Transverse colon (tissue), 4 donors: ENCODE data around the gene MSH6. TPM values are rescaled to one million over a fixed set of nuclear protein-coding genes. Genes with fewer than 3 reads are reported as not detected.

Experiments used
- DNase-seq: peaks from one replicate; pipeline ENCODE4 v3.0.0-alpha.2; 2019
- H3K27ac ChIP-seq, 4 donors: fragments of 200-600 bp; sonication (generic); 2 replicates each; pipeline ENCODE4 v1.5.1; 2016 to 2018; ENCODE audit warnings: inconsistent platforms in 4 of 4
- H3K27me3 ChIP-seq: fragments of 200-600 bp; sonication (generic); 2 replicates; pipeline ENCODE4 v1.5.1; 2017; ENCODE audit warnings: inconsistent platforms
- H3K36me3 ChIP-seq, 4 donors: fragments of 200-600 bp; sonication (generic); 2 replicates each; pipeline ENCODE4 v1.5.1; 2017 to 2019; ENCODE audit warnings: inconsistent platforms in 4 of 4
- H3K4me1 ChIP-seq, 4 donors: fragments of 200-600 bp; sonication (generic); 2 replicates each; pipeline ENCODE4 v1.5.1; 2017 to 2020; ENCODE audit warnings: inconsistent platforms in 4 of 4
- H3K4me3 ChIP-seq, 4 donors: fragments of 200-600 bp; sonication (generic); 1 replicate in 1 of 4; 2 replicates in 3 of 4; pipeline versions ENCODE4 v1.5.1 to v1.6.1; 2017 to 2019; ENCODE audit warnings: inconsistent platforms in 4 of 4
- H3K9me3 ChIP-seq, 2 donors: fragments of 200-600 bp; sonication (generic); 2 replicates each; pipeline ENCODE4 v1.5.1; 2017 to 2019; ENCODE audit warnings: inconsistent platforms in 2 of 2
- EP300 ChIP-seq: sonication (generic); formaldehyde crosslinking; IDR thresholded peaks from one replicate; pipeline ENCODE4 v1.6.1; 2017; ENCODE audit warnings: antibody characterized with exemption, low read depth
- POLR2A ChIP-seq: fragments of 450-650 bp; IDR thresholded peaks from one replicate; pipeline ENCODE4 v1.6.1; 2016; ENCODE audit warnings: antibody characterized with exemption, mild to moderate bottlenecking, moderate library complexity
- POLR2AphosphoS5 ChIP-seq, 3 donors: sonication (generic); formaldehyde crosslinking; IDR thresholded peaks; one replicate each; pipeline ENCODE4 v1.6.1; 2016; ENCODE audit warnings: antibody characterized with exemption in 3 of 3
- WGBS, 2 donors: methylation state at CpG; one replicate each; pipeline ENCODE4 v1.1.5; 2018; ENCODE audit warnings: low coverage in 1 of 2; 5-methylcytosine and 5-hydroxymethylcytosine counted together
- in situ Hi-C, 4 donors: fragments of 200-750 bp; cut with MboI; loops; one replicate each; pipeline versions ENCODE4 v1.15.0 to v1.15.1; 2017; ENCODE audit warnings: low sequenced_read_pairs in 3 of 4, low pct_ligation_motif_present in 1 of 4, low pct_unique_long_range_greater_than_20kb in 1 of 4
- intact Hi-C: fragments of 100-400 bp; cut with DNase I; formaldehyde crosslinking; loops from one replicate; pipeline ENCODE4 v1.15.1; 2023; ENCODE audit warnings: low total_unique reads
- total RNA-seq, 4 donors: library from RNA; depleted of rRNA; stranded (reverse); fragments of >200 nt; gene quantifications; one replicate each; pipeline ENCODE4 v1.1.0, GENCODE V29; 2016
- TF ChIP-seq, protein P1 (sequence below), 5 experiments: fragments of 200-600 bp in 3 of 5; fragments of 450-650 bp in 2 of 5; sonication (generic) in 3 of 5; IDR thresholded peaks; 1 replicate in 2 of 5; 2 replicates in 3 of 5; pipeline ENCODE4 v1.5.1; 2016 to 2017; ENCODE audit warnings: antibody characterized with exemption in 5 of 5, inconsistent platforms in 3 of 5, mild to moderate bottlenecking in 2 of 5, moderate library complexity in 1 of 5

The MSH6 gene
- total RNA-seq, 4 donors from 2014 or later, result 15.9 to 21.9 (median 17.2) TPM

DNA sequence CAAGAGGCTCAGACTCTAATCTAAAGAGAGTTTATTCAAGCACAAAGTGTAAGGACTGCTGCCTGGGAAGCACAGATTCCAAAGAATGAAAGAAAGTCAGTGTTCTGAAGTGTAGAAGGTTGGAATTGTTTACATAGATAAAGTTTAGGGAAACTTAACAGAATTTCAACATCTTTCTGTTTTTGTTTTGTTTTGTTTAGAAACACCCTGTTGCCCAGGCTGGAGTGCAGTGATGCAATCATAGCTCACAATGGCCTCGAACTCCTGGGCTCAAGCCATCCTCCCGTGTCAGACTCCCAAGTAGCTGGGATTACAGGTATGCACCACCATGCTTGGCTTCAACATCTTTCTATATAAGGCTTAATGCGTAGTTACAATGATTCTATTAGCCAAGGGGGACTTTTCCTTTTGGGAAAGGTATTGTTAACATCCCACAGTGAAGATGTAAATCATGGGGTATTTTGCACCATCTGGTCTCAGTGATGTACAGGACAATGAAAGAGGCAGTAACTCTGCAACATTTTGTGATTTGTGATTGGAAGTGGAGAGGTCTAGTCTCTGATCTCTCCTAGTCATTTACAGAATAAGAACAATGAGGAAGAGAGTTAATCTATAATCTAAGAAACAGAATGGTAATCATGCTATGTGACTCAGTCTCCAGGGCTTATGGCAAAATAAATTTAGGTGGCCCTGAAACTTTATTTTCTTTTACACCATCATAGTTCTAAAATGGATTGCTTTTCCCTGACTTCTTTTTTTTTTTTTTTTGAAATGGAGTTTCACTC is 45.6 kb upstream of the MSH6 start:
- no peak overlapping the region for H3K4me3 ChIP-seq
- intact Hi-C loops (no loop called here), in situ Hi-C loops (no loop called here)
- DNase-seq, result no peak
- H3K9me3 ChIP-seq, result no peaks in the 10 kb centered on the region
- no peaks in the 10 kb centered on the region for H3K36me3 ChIP-seq
- H3K4me1 ChIP-seq, result no peaks in the 10 kb centered on the region
- H3K27ac ChIP-seq, result no peak overlapping the region
- TF ChIP-seq EP300 (no peak), POLR2A (no peak), POLR2AphosphoS5 (IDR thresholded peaks at IDR 0.05) (no peak)
- TF ChIP-seq, protein P1, sequence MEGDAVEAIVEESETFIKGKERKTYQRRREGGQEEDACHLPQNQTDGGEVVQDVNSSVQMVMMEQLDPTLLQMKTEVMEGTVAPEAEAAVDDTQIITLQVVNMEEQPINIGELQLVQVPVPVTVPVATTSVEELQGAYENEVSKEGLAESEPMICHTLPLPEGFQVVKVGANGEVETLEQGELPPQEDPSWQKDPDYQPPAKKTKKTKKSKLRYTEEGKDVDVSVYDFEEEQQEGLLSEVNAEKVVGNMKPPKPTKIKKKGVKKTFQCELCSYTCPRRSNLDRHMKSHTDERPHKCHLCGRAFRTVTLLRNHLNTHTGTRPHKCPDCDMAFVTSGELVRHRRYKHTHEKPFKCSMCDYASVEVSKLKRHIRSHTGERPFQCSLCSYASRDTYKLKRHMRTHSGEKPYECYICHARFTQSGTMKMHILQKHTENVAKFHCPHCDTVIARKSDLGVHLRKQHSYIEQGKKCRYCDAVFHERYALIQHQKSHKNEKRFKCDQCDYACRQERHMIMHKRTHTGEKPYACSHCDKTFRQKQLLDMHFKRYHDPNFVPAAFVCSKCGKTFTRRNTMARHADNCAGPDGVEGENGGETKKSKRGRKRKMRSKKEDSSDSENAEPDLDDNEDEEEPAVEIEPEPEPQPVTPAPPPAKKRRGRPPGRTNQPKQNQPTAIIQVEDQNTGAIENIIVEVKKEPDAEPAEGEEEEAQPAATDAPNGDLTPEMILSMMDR (IDR thresholded peaks at IDR 0.05), result no peak
- H3K27me3 ChIP-seq, result no peaks in the 10 kb centered on the region
- 78 to 80% methylated on average over 3 of the region's 3 CpGs for WGBS, 2 donors

DNA sequence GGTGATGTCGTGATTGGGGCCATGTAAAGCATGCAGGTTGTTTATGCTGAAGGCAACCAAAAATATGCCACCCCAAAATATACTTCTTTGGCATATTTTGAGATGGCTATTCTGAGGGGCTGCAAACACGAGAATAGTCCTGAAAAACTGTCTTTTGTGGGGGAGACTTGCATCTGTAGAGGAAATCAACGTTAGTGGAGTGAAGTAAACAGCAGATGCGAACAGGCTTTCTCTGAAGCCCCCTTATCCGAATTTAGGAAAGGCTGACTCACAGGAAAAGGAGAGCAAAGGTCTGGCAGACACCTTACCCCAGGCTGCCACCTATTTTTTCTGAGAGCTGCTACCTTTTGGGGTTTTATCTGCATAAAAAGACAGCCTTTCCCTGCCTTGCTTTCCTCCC is 44.6 kb upstream of the MSH6 start:
- TF ChIP-seq POLR2A, result no peak
- TF ChIP-seq, protein P1 (IDR thresholded peaks at IDR 0.05), result no peak
- no peak for TF ChIP-seq POLR2AphosphoS5 (IDR thresholded peaks at IDR 0.05)
- no peak for TF ChIP-seq EP300
- H3K4me3 ChIP-seq, result no peak overlapping the region
- no peaks in the 10 kb centered on the region for H3K36me3 ChIP-seq
- WGBS, 2 donors, result 55 to 80% methylated on average over 5 of the region's 5 CpGs
- no peak for DNase-seq
- no peaks in the 10 kb centered on the region for H3K4me1 ChIP-seq
- no peaks in the 10 kb centered on the region for H3K27me3 ChIP-seq
- no peaks in the 10 kb centered on the region for H3K9me3 ChIP-seq
- no peak overlapping the region for H3K27ac ChIP-seq
- in situ Hi-C loops, result no loop called here
- intact Hi-C loops, result no loop called here

DNA sequence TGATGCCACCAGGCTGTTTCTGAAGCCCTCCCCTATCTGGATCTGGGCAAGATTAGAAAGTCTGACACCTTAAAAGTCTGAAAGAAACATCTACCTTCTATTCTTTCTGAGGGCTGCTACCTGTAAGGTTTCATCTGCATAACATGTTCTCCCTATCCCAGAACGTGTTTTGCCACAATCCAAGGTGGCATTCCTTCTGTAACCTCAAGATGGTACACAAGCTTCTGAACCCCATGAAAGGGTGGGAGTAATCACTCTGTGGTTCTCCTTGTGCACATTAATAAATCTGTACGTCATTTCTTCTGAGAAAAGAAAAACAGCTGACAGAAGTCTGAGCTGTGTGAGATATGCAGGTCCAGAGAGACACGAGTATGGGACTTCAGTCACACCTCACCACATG is 41.8 kb upstream of the MSH6 start:
- no peaks in the 10 kb centered on the region for H3K9me3 ChIP-seq
- no peaks in the 10 kb centered on the region for H3K27me3 ChIP-seq
- H3K4me3 ChIP-seq, result no peak overlapping the region
- no peaks in the 10 kb centered on the region for H3K36me3 ChIP-seq
- no peak overlapping the region for H3K27ac ChIP-seq
- intact Hi-C loops, result no loop called here
- TF ChIP-seq, protein P1 (IDR thresholded peaks at IDR 0.05), result no peak
- TF ChIP-seq POLR2A (no peak), EP300 (no peak), POLR2AphosphoS5 (IDR thresholded peaks at IDR 0.05) (no peak)
- 78% methylated on average over 3 of the region's 3 CpGs; no CpG with 5 or more reads in 1 of the 2 donors for WGBS, 2 donors
- H3K4me1 ChIP-seq, result no peaks in the 10 kb centered on the region
- in situ Hi-C loops, result no loop called here
- DNase-seq, result no peak

DNA sequence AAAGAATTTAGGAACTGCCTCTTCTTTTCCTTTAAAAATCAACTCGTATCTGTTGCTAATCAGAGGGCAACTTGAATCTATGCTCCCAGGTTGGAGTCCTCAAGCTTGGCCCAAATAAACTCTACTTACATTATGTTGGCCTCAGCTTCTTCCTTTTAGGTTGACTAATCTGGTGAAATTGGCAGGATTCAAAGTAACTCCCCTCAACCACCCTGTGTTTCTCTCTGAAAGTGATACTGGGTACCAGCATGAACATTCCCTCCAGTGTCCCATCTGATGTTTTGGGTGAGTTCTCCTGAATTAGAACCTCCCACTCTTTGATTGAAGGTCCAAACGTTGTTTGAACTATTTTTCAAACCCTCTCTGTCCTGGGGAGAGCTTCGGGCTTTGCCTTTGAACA is 41.3 kb upstream of the MSH6 start:
- WGBS, 2 donors, result 67 to 69% methylated on average over 3 of the region's 3 CpGs
- no peak overlapping the region for H3K27ac ChIP-seq
- no peak for DNase-seq
- no peaks in the 10 kb centered on the region for H3K27me3 ChIP-seq
- no peaks in the 10 kb centered on the region for H3K9me3 ChIP-seq
- no peaks in the 10 kb centered on the region for H3K36me3 ChIP-seq
- TF ChIP-seq EP300 (no peak), POLR2A (no peak), POLR2AphosphoS5 (IDR thresholded peaks at IDR 0.05) (no peak)
- TF ChIP-seq, protein P1 (IDR thresholded peaks at IDR 0.05), result no peak
- H3K4me3 ChIP-seq, result no peak overlapping the region
- no peaks in the 10 kb centered on the region for H3K4me1 ChIP-seq
- in situ Hi-C loops, result no loop called here
- intact Hi-C loops, result no loop called here
